HG02798 (cell line): ENCODE measurements around the gene NTM.

Experiments used
- ATAC-seq: cut with Tn5 transposase; IDR thresholded peaks from one replicate; pipeline ENCODE4 v1.9.1; 2021; ENCODE audit warnings: mild to moderate bottlenecking; ENCODE audit not compliant: unreplicated experiment, poor library complexity

The NTM gene

DNA sequence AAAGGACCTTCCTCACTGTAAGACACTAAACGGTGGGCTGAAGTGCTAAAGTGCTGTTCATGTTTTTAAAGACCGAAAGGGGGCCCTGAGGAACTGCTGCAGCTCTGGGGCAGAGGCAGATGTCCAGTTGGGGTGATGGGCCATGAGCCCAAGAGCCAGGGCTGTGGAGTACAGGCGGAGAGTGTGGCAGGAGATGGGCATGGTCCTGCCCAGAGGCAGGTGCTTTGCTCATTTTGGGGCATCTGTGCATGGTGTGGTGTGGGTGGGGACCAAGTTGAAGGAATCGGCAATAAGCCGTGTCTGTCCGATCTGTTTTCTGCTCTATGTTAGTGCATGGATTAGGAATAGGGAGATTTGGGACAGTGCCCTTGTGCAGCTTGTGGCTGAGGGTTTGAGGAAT, 258.3 kb downstream of the NTM start:
- no peak for ATAC-seq

- no peak for ATAC-seq
Measured at GRCh38 chr11:131629925-131630540, 259.6 kb downstream of the NTM start.

GRCh38 chr11:131632971-131633370, 262.6 kb downstream of the NTM start:
- ATAC-seq: no peak

- no peak for ATAC-seq
Measured at GRCh38 chr11:131633921-131634715, 263.7 kb downstream of the NTM start.

- no peak for ATAC-seq
Measured at GRCh38 chr11:131637469-131638175, 267.2 kb downstream of the NTM start.

- ATAC-seq: no peak
Measured at GRCh38 chr11:131638889-131639288, 268.5 kb downstream of the NTM start.

DNA sequence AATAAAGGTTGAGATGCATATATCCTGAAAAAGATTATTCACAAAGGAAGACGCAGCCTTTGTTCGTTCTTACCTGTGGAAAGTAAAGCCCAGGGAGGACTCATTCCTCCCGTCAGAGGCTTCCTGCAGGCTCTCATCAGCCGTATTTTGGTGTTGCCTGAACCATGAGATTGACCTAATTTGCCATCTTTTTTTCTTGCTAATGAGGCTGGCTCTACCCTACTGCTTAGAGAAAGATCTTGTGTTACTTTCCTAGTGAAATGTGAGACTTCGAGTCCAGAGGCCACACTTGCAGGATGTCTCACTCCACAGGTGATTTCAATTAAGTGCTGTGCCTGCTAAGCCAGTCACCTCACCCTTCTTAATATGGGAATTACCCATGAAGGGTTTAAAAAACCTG, 269.9 kb downstream of the NTM start:
- no peak for ATAC-seq

DNA sequence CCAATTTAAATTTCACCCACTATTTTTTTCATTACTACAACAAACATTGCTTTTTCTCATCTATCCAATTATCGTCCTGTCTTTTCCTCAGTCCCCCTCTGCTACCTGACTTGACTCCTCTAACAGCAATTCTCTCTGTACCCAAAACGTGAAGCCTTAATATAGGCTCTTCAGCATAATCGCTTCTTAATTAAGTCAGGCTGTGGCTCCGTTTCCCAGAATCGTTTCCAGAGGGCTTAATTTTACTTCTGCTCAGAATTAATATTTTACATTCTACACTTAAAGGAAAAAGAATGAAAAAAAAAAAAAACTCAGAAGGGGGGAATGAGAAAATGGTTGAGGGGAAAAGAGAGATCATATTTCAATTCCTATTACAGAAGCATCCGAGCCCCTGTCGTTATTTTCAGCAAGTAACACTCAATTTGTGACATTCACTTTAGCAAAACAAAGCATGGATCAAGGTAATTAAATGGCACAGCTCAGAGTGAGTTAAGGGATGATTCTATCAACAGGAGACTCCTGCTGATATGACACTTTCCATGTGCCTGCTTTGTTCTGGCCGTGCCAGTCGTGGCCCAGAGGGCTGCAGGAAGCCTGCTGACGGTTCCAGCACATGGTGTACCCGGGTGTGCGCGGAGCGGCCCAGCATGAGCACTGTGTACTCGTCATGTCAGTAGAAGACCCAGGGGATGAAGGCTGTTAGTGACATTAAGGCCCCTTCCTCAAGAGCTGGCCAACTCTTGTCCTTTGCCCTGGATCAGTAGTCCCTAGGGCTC, 272.5 kb downstream of the NTM start:
- no peak for ATAC-seq

- no peak for ATAC-seq
Measured at GRCh38 chr11:131644204-131644795, 273.9 kb downstream of the NTM start.

GRCh38 chr11:131645237-131645636, 274.8 kb downstream of the NTM start:
- ATAC-seq: no peak

GRCh38 chr11:131649856-131650255, 279.4 kb downstream of the NTM start:
- no peak for ATAC-seq

DNA sequence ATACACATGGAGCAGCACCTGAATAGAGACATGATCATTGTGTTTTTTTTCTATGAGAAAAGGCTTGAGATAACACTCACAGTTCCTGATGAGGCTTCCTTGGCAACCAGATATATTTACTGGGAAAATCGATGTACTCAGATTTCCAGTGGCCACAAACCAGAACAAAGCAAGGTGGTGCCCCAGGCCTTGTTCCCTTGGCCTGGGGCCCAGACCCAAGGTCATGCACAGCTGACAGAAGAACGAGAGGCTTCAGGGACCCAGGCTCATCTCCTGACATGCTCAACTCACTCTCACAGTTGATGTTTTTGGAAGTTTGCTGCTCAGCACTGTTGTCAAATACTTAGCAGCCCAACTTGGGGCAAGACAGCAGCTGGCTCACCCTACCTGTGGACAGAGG, 281.8 kb downstream of the NTM start:
- no peak for ATAC-seq

DNA sequence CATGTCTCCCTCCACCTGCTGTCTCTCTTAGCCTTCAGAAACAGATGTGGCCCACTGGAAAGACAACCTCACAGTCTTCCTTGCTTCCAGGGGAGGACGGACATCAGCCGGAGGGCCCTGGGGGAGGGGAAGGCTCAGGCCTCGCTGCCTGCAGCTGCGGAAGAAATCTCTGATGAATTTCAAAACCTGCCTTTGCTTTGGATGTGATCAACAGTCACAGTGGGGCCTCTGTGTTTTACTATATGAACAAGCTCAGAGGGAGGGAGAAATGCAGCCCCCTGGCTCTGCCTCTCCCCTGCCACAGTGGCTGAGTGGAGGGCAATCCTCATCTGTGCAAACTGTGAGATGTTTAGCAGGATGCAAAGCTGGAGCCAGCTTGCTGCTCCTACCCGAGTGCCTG, 282.8 kb downstream of the NTM start:
- ATAC-seq: no peak

DNA sequence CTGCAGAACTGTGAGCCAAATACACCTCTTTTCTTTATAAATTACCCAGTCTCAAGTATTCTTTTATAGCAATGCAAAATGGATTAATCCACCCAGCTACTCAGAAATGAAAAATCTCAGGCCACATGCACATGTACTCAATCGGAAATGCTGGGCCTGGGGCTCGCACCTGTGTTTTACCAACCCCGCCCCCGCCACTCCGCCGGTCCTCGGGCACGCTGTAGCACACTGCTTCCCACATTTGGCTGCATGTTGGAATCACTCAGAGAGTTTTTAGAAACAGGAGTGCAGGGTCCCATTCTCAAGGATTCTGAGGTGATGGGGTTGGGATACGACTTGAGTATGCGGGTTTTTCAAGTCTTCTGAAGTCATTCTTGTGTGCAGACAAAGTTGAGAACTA, 284.4 kb downstream of the NTM start:
- ATAC-seq: no peak

DNA sequence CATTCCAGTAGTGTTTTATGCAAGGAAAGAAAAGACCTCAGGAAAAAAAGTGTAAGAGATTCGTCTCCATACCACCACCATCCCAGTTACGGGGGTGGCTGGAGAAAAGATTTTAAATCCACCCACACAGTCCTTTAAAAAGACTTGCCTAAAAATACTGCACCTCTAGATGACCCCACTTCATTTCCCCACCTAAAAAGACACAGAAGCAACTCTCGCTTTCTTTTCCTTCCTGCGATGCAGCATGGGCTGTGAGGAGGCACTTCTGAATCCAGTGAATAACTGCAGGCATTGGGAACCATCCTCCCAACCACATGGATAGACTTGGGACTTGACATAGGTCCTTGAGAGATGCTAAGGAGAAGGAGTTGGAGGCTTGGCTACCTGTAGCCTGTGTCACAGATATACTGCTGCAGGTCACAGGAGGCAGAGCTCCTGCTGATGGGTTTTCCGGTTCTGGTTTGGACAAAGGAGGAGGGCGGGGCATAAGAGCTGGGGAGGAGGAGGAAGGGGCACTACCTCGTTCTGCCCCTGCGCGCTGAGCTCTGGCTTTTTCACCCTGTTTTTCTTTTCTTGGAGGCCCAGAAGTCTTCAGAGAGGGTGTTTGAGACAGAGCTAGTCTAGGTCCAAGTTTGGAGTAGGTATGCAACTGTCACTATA, 285.9 kb downstream of the NTM start:
- ATAC-seq: no peak

DNA sequence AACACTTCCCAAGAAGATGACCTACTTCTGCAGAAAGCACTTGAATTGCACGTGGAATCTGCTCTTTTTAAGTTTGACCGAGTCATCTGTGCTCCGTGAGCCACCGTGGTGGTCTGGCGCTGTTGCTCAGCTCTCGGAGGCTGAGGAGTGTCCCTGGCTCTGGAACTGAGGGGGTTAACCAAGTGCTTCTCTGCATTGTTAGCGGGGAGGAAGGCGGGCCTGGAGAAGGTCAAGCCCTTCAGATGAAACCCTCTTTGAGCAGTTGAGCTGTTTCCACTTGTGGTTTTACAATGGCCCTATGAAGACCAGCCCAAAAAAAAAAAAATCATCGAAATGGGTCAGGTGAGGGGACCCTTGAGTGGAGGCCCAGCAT, 286.4 kb downstream of the NTM start:
- no peak for ATAC-seq

DNA sequence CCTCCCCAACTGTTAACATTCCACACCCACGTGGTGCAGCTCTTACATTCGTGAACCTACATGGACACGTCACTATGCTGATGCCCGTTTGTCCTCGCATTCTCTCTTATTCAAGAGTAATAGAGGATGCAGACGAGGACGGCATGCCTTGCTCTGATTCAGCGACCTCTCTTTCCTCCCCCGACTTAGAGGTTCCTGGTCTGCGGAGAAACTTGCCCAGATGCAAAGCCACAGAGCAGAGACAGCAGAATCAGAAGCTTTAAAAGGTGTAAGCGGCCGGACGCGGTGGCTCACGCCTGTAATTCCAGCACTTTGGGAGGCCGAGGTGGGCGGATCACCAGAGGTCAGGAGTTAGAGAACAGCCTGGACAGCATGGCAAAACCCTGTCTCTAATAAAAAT, 288.0 kb downstream of the NTM start:
- no peak for ATAC-seq

- ATAC-seq: peak; percentile 54
Measured at GRCh38 chr11:131658952-131659351, 288.5 kb downstream of the NTM start.

GRCh38 chr11:131659931-131660330, 289.5 kb downstream of the NTM start:
- ATAC-seq: no peak

- ATAC-seq: no peak
Measured at GRCh38 chr11:131661132-131661531, 290.7 kb downstream of the NTM start.
